Right lung (tissue), 5 donors: Measurements from ENCODE around the gene PSMD4. TPM values are rescaled to one million over a fixed set of nuclear protein-coding genes. Genes with fewer than 3 reads are reported as not detected.

ENCODE experiments used
- DNase-seq, 2 donors: peaks; one replicate each; pipeline ENCODE4 v3.0.0-alpha.2; 2013
- polyA plus RNA-seq, 5 donors: library from polyadenylated mRNA; unstranded; fragments of 120-200 nt; gene quantifications; one replicate each; pipeline versions ENCODE4 v1.2.1 to v1.2.3, GENCODE V29; 2013; ENCODE audit warnings: inconsistent platforms in 1 of 5, low replicate concordance in 1 of 5; ENCODE audit not compliant: insufficient read length in 5 of 5, insufficient read depth in 1 of 5

The PSMD4 gene
- polyA plus RNA-seq, 5 donors: 135 to 163 (median 145) TPM

- DNase-seq: no peak
Observed at GRCh38 chr1:151292207-151293030, 37.9 kb downstream of the PSMD4 start.

- no peak for DNase-seq
Observed at GRCh38 chr1:151293093-151293492, 38.6 kb downstream of the PSMD4 start.

- no peak for DNase-seq
Observed at GRCh38 chr1:151294742-151295462, 40.4 kb downstream of the PSMD4 start.

GRCh38 chr1:151309811-151310323, 55.3 kb downstream of the PSMD4 start:
- no peak for DNase-seq

GRCh38 chr1:151311011-151311410, 56.5 kb downstream of the PSMD4 start:
- no peak for DNase-seq

GRCh38 chr1:151311589-151312331, 57.2 kb downstream of the PSMD4 start:
- no peak for DNase-seq

GRCh38 chr1:151312411-151312810, 57.9 kb downstream of the PSMD4 start:
- DNase-seq: no peak

- no peak for DNase-seq
Observed at GRCh38 chr1:151312826-151313225, 58.3 kb downstream of the PSMD4 start.

GRCh38 chr1:151313501-151313900, 59.0 kb downstream of the PSMD4 start:
- no peak for DNase-seq

- DNase-seq: no peak
Observed at GRCh38 chr1:151314137-151314875, 59.8 kb downstream of the PSMD4 start.

- no peak for DNase-seq
Observed at GRCh38 chr1:151315565-151316235, 61.2 kb downstream of the PSMD4 start.

Other genes starting within 250 kb of the PSMD4 start
- 10 to 100 TPM; 32.3 to 46.9 (median 42.6) TPM for gene MINDY1, start 247.8 kb upstream of the PSMD4 start, polyA plus RNA-seq
- 10 to 100 TPM; 33.2 to 44.5 (median 40.8) TPM for gene PRUNE1, start 246.3 kb upstream of the PSMD4 start, polyA plus RNA-seq
- gene BNIPL, start 218.1 kb upstream of the PSMD4 start, polyA plus RNA-seq: 10 to 100 TPM in 1 of 5 donors, 1 to 10 TPM in 4; 5.9 to 11.1 (median 8.6) TPM
- 10 to 100 TPM in 4 of 5 donors, 1 to 10 TPM in 1; 9.4 to 11.6 (median 11.0) TPM for gene C1orf56, start 207.0 kb upstream of the PSMD4 start, polyA plus RNA-seq
- gene CDC42SE1, start 195.1 kb upstream of the PSMD4 start, polyA plus RNA-seq: 100 to 1,000 TPM; 108 to 125 (median 114) TPM
- gene MLLT11, start 194.3 kb upstream of the PSMD4 start, polyA plus RNA-seq: 10 to 100 TPM; 19.8 to 24.2 (median 23.2) TPM
- gene GABPB2, start 184.0 kb upstream of the PSMD4 start, polyA plus RNA-seq: 10 to 100 TPM in 4 of 5 donors, 1 to 10 TPM in 1; 8.2 to 13.5 (median 10.9) TPM
- gene SEMA6C, start 108.1 kb upstream of the PSMD4 start, polyA plus RNA-seq: 10 to 100 TPM; 21.8 to 27.0 (median 25.1) TPM
- gene TNFAIP8L2, start 98.1 kb upstream of the PSMD4 start, polyA plus RNA-seq: 1 to 10 TPM; 1.9 to 2.8 (median 2.5) TPM
- 10 to 100 TPM; 15.7 to 18.6 (median 15.8) TPM for gene LYSMD1, start 88.8 kb upstream of the PSMD4 start, polyA plus RNA-seq
- 10 to 100 TPM; 34.8 to 41.0 (median 39.2) TPM for gene SCNM1, start 88.6 kb upstream of the PSMD4 start, polyA plus RNA-seq
- 1 to 10 TPM; 1.1 to 3.2 (median 1.7) TPM for gene TMOD4, start 78.8 kb upstream of the PSMD4 start, polyA plus RNA-seq
- 10 to 100 TPM; 56.3 to 68.0 (median 64.0) TPM for gene VPS72, start 64.5 kb upstream of the PSMD4 start, polyA plus RNA-seq
- 10 to 100 TPM; 61.2 to 66.1 (median 62.2) TPM for gene PIP5K1A, start 56.2 kb upstream of the PSMD4 start, polyA plus RNA-seq
- gene ZNF687, start 27.6 kb downstream of the PSMD4 start, polyA plus RNA-seq: 10 to 100 TPM; 15.2 to 19.8 (median 16.1) TPM
- gene PI4KB, start 72.7 kb downstream of the PSMD4 start, polyA plus RNA-seq: 10 to 100 TPM; 64.8 to 85.2 (median 71.7) TPM
- 10 to 100 TPM; 39.7 to 44.7 (median 44.4) TPM for gene RFX5, start 92.5 kb downstream of the PSMD4 start, polyA plus RNA-seq
- gene SELENBP1, start 118.0 kb downstream of the PSMD4 start, polyA plus RNA-seq: 100 to 1,000 TPM in 4 of 5 donors, 10 to 100 TPM in 1; 95.6 to 195 (median 146) TPM
- gene PSMB4, start 144.8 kb downstream of the PSMD4 start, polyA plus RNA-seq: 100 to 1,000 TPM; 201 to 248 (median 223) TPM
- gene POGZ, start 204.8 kb downstream of the PSMD4 start, polyA plus RNA-seq: 100 to 1,000 TPM in 4 of 5 donors, 10 to 100 TPM in 1; 90.6 to 150 (median 130) TPM